WI38 (cell line): Measurements from ENCODE around the gene PSG6.
"Not testable (repeated sequence)": the region's sequence is repeated elsewhere in the genome, so short reads cannot be mapped to it uniquely, and the experiment has no call there.

ENCODE experiments used
- H3K4me3 ChIP-seq: 2 replicates; pipeline ENCODE4 v1.5.1; 2011; ENCODE audit warnings: low read depth, mild to moderate bottlenecking, control low read depth, low read length
- TF ChIP-seq, protein P1 (sequence below): IDR thresholded peaks from 2 replicates; pipeline ENCODE4 v1.5.1; 2012; ENCODE audit warnings: low read depth, mild to moderate bottlenecking, control low read depth, low read length

The PSG6 gene

GRCh38 chr19:42917634-42918033 is at the start of gene PSG6:
PSG6 (minus strand) TSS chr19:42917894; CDS start chr19:42917792, 102 bp downstream.
- H3K4me3 ChIP-seq, result not testable (repeated sequence)

DNA sequence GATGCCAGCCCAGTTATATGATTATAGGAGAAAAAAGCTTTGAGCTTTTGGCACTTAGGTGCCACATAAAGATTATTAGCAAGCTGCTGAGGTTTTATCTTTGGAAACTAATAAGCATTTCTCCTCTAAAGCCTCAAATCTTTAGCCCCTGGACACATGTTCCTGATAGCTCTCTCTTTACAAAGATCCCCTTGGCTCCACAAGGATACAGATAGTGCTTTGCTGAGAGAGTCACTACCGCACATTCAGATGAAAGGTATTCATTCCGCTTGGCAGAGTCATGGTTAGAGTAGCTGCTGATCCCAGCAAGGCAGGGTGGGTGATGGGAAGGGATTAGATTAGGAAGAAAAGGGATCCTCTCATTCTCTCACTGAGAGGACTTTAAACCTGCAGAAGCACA is 47.5 kb upstream of the PSG6 start:
- TF ChIP-seq, protein P1, sequence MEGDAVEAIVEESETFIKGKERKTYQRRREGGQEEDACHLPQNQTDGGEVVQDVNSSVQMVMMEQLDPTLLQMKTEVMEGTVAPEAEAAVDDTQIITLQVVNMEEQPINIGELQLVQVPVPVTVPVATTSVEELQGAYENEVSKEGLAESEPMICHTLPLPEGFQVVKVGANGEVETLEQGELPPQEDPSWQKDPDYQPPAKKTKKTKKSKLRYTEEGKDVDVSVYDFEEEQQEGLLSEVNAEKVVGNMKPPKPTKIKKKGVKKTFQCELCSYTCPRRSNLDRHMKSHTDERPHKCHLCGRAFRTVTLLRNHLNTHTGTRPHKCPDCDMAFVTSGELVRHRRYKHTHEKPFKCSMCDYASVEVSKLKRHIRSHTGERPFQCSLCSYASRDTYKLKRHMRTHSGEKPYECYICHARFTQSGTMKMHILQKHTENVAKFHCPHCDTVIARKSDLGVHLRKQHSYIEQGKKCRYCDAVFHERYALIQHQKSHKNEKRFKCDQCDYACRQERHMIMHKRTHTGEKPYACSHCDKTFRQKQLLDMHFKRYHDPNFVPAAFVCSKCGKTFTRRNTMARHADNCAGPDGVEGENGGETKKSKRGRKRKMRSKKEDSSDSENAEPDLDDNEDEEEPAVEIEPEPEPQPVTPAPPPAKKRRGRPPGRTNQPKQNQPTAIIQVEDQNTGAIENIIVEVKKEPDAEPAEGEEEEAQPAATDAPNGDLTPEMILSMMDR, result no peak
- H3K4me3 ChIP-seq, result no peak overlapping the region

DNA sequence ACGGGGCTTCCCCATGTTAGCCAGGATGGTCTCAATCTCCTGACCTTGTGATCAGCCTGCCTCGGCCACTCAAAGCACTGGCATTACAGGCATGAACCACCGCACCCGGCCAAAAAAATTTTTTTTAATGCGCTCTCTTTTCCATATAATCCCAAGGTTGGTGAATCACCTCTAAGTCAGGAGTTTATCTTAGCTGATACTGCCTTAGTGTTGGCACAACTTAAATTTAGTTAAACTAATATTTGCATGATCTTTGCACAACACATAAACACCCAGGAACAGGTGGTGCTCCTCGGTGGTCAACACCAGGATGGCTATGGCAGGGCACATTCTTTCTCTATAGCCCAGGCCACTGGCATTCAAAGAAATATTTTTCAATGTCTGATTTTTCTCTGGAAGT is 43.4 kb upstream of the PSG6 start:
- TF ChIP-seq, protein P1, result no peak
- no peak overlapping the region for H3K4me3 ChIP-seq

DNA sequence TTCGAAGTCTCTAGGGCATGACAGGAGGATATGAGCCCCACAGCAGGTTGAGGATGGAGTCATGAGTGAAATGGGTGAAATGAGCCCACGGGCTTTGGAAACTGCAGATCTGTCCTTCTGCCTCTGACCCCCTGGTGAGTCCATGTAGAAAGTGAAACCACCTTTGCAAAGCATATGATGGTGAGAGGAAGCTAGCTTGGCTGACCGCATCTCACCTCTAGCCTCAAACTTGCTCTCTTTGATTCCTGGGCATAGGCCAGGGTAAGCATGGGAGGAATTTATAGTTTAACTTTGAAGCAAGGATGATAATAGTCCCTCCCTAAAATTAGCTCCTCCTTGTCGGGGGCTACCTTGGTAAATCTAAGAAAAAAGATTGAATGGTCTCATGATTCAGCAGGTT is 34.4 kb upstream of the PSG6 start:
- not testable (repeated sequence) for H3K4me3 ChIP-seq

- not testable (repeated sequence) for H3K4me3 ChIP-seq
Observed at GRCh38 chr19:42951476-42951875, 33.8 kb upstream of the PSG6 start.

DNA sequence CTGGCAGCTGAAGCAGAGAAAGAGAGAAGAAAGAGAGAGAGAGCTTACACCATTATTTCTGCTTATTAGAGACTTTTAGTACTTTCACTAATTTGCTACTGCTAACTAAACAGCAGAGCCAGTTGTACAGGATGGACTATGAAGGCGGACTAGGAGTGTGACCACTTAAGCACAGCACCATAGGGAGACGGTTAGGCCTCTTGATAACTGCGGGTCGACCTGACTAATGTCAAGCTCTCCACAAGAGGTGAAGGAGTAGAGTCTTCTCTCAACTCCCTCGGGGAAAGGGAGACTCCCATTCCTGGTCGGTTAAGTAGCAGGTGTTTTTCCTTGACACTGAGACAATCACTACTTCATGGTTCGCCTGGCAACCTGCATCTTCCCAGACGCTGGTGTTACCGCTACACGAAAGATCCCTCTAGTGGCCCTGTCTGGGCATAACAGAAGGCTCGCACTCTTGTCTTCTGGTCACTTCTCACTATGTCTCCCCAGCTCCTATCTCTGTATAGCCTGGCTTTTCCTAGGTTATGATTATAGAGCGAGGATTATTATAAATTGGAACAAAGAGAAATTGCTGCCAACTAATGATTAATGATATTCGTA is 24.6 kb upstream of the PSG6 start:
- no peak overlapping the region for H3K4me3 ChIP-seq
- TF ChIP-seq, protein P1, result peak; percentile 39

DNA sequence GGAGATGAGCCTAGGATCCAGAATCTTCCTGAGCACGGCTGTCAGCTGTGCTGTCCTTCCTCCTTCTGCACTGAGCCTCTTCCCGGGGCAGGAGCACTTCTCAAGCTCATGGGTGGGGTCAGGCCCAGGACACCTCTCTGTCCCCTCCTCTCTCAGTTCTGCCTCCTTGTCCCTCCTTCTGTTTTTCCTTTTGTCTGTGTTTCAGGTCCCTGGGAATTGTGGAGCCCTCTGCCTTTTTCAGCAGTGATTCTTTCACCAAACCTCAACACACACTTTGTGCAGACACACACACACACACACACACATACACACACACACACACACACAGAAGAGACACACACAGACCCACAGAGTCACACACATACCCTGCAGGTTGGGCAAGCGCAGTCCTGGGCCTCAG is 19.4 kb upstream of the PSG6 start, which contains the start of gene PSG7:
Gene PSG7, minus strand, starts transcription at position 101 of the 400 bp plus-strand sequence. CDS start 131 bp downstream, outside the sequence.
- H3K4me3 ChIP-seq, result not testable (repeated sequence)

DNA sequence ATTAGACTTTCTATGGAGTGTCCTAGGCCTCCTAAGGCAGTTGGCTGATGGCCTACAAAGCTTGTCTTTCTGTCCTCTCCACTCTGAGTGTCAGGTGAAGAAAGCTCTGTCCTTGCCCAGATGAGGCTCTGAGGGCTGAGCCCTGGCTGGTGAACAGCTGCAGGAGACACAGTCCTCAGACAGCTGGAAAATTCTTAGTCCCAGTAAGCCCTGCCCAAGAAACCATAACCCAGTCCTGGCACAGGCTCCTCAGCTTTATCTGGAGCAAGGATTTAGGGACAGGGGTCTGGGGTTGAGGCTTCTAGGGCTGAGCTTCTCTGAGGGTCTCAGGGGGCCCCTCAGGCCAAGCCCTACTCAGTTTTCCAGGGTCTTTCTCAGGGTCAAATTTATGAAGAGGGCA is 17.0 kb upstream of the PSG6 start:
- not testable (repeated sequence) for H3K4me3 ChIP-seq

GRCh38 chr19:42934183-42934582 is 16.5 kb upstream of the PSG6 start:
- not testable (repeated sequence) for H3K4me3 ChIP-seq

DNA sequence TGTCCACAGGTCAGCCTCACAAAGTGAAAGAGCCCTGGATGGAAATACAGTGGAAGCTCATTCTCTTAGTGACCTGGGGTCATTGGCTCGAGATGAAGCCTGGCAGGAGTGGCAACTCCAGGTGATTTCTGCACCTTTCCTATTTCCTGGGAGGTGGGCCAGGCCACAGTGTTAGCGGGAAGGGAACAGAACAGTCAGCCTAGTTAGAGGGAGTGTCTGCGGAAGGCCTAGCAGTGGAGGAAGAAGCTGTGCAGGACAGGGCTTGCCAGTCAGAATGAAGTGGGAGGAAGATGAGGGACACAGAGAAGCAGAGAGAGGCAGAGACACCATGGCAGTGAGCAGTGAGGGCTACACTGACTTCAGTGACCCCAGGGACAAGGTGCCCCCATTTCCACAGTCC is 15.7 kb upstream of the PSG6 start:
- not testable (repeated sequence) for H3K4me3 ChIP-seq

- not testable (repeated sequence) for H3K4me3 ChIP-seq
Observed at GRCh38 chr19:42932485-42933101, 14.9 kb upstream of the PSG6 start.

DNA sequence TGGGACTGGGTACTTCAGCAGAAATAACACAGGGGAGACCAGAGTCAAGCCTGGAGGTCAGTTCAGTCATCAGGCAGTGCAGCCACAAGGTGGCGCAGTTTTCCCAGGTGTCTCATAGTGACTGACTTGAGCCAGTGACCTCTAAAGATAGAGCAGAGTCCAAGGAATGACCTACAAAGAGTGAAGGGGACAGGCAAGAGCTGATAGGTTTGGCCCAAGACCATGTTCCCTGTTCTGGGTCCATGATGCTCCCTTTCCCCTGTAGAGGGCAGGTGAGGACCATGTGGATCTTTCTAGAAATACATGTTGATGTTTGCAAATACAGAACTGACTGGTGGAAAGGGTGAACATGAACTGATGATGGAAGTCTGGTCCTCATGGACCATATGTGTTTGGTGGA is 12.5 kb upstream of the PSG6 start:
- TF ChIP-seq, protein P1, result peak; percentile 22
- not testable (repeated sequence) for H3K4me3 ChIP-seq
